Measurements from ENCODE around the gene CNNM1.

Gene CNNM1

DNA sequence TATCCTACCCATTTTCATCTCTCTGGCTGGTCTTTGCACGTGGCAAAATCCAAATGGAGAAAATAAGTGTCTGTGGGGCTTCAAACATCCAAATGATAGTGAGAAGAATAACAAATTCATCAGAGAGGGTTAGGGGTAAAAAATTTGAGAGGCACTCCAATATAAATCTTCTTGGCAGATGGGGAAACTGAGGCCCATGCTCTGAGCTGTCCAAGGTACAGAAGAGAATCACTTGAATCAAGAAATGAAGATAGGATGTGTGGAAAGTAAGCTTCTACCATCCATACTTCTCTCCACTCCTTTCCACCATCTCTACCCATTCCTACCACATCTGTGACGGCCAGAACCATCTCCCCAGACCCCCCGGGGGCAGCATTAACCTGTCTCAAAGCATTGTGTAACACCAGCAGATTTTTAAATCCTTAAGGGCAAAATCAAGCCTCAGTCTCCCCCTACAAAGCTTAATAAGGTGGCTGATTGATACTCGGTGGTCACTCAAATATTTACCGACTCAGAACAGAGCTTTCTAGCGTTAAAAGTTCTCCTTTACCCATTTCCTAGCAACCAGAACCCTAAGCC lies 100.5 kb downstream of the CNNM1 start:
- in situ Hi-C loops (cut with HindIII; ENCODE audit: low sequenced_read_pairs) = no loop called here
- peak overlapping the region; percentile 90 for H3K4me3 ChIP-seq (ENCODE audit: low read depth, low read length)
- TF ChIP-seq CTCF (IDR thresholded peaks at IDR 0.05; ENCODE audit: low read depth, low read length, missing control alignments) = no peak
- DNase-seq (ENCODE audit: low read depth) = no peak

- TF ChIP-seq CTCF (IDR thresholded peaks at IDR 0.05; ENCODE audit: low read depth, low read length, missing control alignments) = no peak
- H3K4me3 ChIP-seq (ENCODE audit: low read depth, low read length) = peak overlapping the region; percentile 90
- in situ Hi-C loops (cut with HindIII; ENCODE audit: low sequenced_read_pairs) = no loop called here
- DNase-seq (ENCODE audit: low read depth) = no peak
Measured at GRCh38 chr10:99430116-99430450, 100.9 kb downstream of the CNNM1 start.

DNA sequence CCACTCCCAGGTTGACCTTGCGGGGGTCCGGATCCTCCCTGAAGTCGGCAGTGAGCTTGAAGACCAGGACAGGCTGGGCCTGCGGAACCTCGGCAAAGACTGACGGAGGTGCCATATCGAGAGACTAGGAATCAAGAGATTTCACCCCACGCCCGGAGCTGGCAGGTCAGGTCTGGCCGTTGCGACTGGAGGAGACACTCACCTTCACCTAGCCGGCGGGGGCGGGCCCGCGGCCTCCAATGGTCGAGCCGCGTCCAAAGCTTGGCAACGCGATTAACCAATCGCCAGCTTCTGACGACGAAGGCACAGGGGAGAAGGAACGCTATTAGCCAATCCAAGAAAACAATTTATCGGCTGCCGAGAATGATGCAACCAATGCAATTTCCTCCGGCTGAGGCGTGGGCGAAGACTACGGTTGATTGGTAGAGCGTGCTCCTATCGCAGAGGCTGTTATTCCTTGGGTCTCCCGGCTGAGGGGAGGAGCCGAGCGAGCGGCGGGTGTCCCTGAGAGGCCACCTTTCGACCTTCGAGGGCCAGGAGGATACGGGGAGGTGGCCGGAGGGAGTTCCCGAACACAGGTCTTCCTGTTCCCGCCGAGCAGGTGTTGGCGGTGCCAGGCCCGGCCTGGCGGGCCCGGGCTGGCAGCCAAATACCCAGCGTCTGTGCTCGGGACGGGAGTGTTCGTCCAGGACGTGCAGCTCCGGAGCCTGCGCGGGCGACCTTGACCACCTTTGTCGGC lies 101.5 kb downstream of the CNNM1 start, which contains the start of gene GOT1:
GOT1 (minus strand) TSS at position 174 of the 739 bp plus-strand sequence; CDS start at position 115, 59 bp downstream.
- peak; percentile 98 for DNase-seq (ENCODE audit: low read depth)
- no peak for TF ChIP-seq CTCF (IDR thresholded peaks at IDR 0.05; ENCODE audit: low read depth, low read length, missing control alignments)
- in situ Hi-C loops (cut with HindIII; ENCODE audit: low sequenced_read_pairs) = no loop called here
- H3K4me3 ChIP-seq (ENCODE audit: low read depth, low read length) = peak within 1 kb of the TSS; percentile 90

DNA sequence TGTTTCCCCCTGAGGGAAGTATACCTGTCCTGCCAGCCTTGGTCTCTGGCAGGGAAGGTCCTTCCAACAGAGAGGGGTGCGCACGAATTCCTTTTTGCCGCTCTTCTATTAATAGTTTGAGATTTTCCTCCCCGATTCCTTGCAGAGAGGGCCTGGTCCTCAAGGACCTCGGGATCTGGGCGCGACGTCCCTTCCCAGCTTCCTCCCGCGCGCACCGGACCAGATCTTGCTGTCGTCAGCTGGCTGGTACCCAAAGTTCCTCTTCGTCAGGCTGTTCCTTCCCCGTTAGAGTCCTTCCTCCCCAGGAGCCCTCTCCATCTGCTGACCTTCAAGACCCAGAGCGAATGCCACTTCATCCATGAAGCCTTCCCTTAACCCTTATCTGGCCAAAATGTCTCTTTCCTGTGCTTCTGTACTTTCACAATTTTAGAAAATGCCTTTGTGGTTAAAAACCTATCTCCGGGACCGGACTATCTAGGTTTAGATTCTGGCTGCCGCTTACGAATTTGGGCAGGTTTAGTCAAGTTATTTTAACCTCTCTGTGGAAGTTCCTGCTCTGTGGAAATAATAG lies 102.1 kb downstream of the CNNM1 start:
- TF ChIP-seq CTCF (IDR thresholded peaks at IDR 0.05; ENCODE audit: low read depth, low read length, missing control alignments) = no peak
- in situ Hi-C loops (cut with HindIII; ENCODE audit: low sequenced_read_pairs) = no loop called here
- H3K4me3 ChIP-seq (ENCODE audit: low read depth, low read length) = peak overlapping the region; percentile 90
- DNase-seq (ENCODE audit: low read depth) = no peak

GRCh38 chr10:99432047-99432446 lies 102.9 kb downstream of the CNNM1 start:
- DNase-seq (ENCODE audit: low read depth) = no peak
- peak overlapping the region; percentile 90 for H3K4me3 ChIP-seq (ENCODE audit: low read depth, low read length)
- in situ Hi-C loops (cut with HindIII; ENCODE audit: low sequenced_read_pairs) = no loop called here
- no peak for TF ChIP-seq CTCF (IDR thresholded peaks at IDR 0.05; ENCODE audit: low read depth, low read length, missing control alignments)

DNA sequence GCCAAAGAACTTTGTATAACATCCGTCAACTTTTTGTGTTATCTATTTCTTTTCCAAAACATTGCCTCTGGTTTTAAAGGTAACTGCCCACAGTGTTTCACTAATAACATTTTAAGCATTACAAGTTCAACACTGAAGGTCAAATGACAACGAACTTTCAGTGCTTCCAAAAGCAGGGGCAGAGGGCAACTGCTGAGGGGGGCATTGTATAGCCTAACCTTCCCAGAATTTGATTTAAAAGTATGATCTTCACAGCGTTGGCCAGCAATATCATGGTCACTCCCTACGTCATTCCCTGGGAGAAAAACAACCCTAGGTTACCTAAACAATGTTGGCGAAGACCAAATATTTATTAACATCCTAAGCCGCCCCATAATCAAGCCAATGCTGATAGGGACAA lies 103.7 kb downstream of the CNNM1 start:
- H3K4me3 ChIP-seq (ENCODE audit: low read depth, low read length) = no peak overlapping the region
- no peak for DNase-seq (ENCODE audit: low read depth)
- TF ChIP-seq CTCF (IDR thresholded peaks at IDR 0.05; ENCODE audit: low read depth, low read length, missing control alignments) = no peak
- in situ Hi-C loops (cut with HindIII; ENCODE audit: low sequenced_read_pairs) = no loop called here
